ENCODE data around the gene CCSAP.

GRCh38 chr1:229354226-229354625 lies 11.4 kb upstream of the CCSAP start:
- TF ChIP-seq CTCF (IDR thresholded peaks at IDR 0.05), result no peak
- no peak for TF ChIP-seq POLR2A (IDR thresholded peaks at IDR 0.05)

All from Peyer's patch (tissue), 4 donors.